OCI-LY1 (cell line): Measurements from ENCODE around the gene VIPR2.

Source experiments
- H2AFZ ChIP-seq: fragments of 200-600 bp; sonication (generic), shearing (Covaris generic); 2 replicates; pipeline ENCODE4 v1.6.0; 2014; ENCODE audit warnings: antibody characterized with exemption, mild to moderate bottlenecking, low read length
- H3F3A ChIP-seq: fragments of 200-600 bp; sonication (generic), shearing (Covaris generic); 2 replicates; pipeline ENCODE4 v1.6.0; 2014; ENCODE audit warnings: mild to moderate bottlenecking, antibody characterized with exemption, low read length, moderate library complexity; ENCODE audit not compliant: insufficient read depth
- H3K27ac ChIP-seq: fragments of 200-600 bp; sonication (generic); 2 replicates; pipeline ENCODE4 v1.5.1; 2014; ENCODE audit warnings: low read length, mixed run types, mild to moderate bottlenecking, low read depth; ENCODE audit not compliant: poor library complexity, severe bottlenecking
- H3K27me3 ChIP-seq: fragments of 200-600 bp; sonication (generic); 2 replicates; pipeline ENCODE4 v1.6.0; 2014; ENCODE audit warnings: antibody characterized with exemption, mild to moderate bottlenecking, low read length, moderate library complexity; ENCODE audit not compliant: insufficient read depth
- H3K36me3 ChIP-seq: fragments of 200-600 bp; sonication (generic); 2 replicates; pipeline ENCODE4 v1.6.1; 2014; ENCODE audit warnings: mild to moderate bottlenecking, antibody characterized with exemption, low read length, moderate library complexity, mixed read lengths; ENCODE audit not compliant: insufficient read depth
- H3K4me1 ChIP-seq: fragments of 200-600 bp; sonication (generic); 2 replicates; pipeline ENCODE4 v1.5.1; 2014; ENCODE audit warnings: mild to moderate bottlenecking, low read length, moderate library complexity; ENCODE audit not compliant: insufficient read depth, severe bottlenecking
- H3K4me2 ChIP-seq: fragments of 200-600 bp; sonication (generic), shearing (Covaris generic); 2 replicates; pipeline ENCODE4 v1.6.1; 2014; ENCODE audit warnings: low read length
- H3K4me3 ChIP-seq: fragments of 200-600 bp; sonication (generic); 2 replicates; pipeline ENCODE4 v1.5.1; 2014; ENCODE audit warnings: low read length, low read depth, mild to moderate bottlenecking, mixed read lengths; ENCODE audit not compliant: poor library complexity, severe bottlenecking
- H3K79me2 ChIP-seq: fragments of 200-600 bp; shearing (Covaris generic); 2 replicates; pipeline ENCODE4 v1.6.1; 2016; ENCODE audit warnings: mixed run types, low read length, mixed read lengths; ENCODE audit not compliant: insufficient read depth
- H3K9ac ChIP-seq: fragments of 200-600 bp; sonication (generic), shearing (Covaris generic); 2 replicates; pipeline ENCODE4 v1.6.1; 2014; ENCODE audit warnings: mild to moderate bottlenecking, low read length, mixed read lengths
- H3K9me2 ChIP-seq: fragments of 200-600 bp; sonication (generic), shearing (Covaris generic); 2 replicates; pipeline ENCODE4 v1.6.1; 2014; ENCODE audit warnings: low read depth, mild to moderate bottlenecking, low read length, mixed read lengths
- H3K9me3 ChIP-seq: fragments of 200-600 bp; shearing (Covaris generic); 2 replicates; pipeline ENCODE4 v1.6.1; 2014; ENCODE audit warnings: low read length, mixed read lengths
- H4K20me1 ChIP-seq: fragments of 200-600 bp; sonication (generic), shearing (Covaris generic); 2 replicates; pipeline ENCODE4 v1.6.0; 2016; ENCODE audit warnings: mild to moderate bottlenecking, low read length; ENCODE audit not compliant: insufficient read depth
- EZH2 ChIP-seq: fragments of 200-600 bp; sonication (generic), shearing (Covaris generic); IDR thresholded peaks from 2 replicates; pipeline ENCODE4 v1.8.0; 2017; ENCODE audit warnings: borderline replicate concordance, mixed run types, mild to moderate bottlenecking, antibody characterized with exemption, low read length, moderate library complexity, mixed read lengths
- TF ChIP-seq, protein P1 (sequence below): fragments of 200-600 bp; sonication (generic), shearing (Covaris generic); IDR thresholded peaks from 2 replicates; pipeline ENCODE4 v1.5.1; 2017; ENCODE audit warnings: mild to moderate bottlenecking, antibody characterized with exemption, low read length, moderate library complexity, mixed read lengths

The VIPR2 gene

DNA sequence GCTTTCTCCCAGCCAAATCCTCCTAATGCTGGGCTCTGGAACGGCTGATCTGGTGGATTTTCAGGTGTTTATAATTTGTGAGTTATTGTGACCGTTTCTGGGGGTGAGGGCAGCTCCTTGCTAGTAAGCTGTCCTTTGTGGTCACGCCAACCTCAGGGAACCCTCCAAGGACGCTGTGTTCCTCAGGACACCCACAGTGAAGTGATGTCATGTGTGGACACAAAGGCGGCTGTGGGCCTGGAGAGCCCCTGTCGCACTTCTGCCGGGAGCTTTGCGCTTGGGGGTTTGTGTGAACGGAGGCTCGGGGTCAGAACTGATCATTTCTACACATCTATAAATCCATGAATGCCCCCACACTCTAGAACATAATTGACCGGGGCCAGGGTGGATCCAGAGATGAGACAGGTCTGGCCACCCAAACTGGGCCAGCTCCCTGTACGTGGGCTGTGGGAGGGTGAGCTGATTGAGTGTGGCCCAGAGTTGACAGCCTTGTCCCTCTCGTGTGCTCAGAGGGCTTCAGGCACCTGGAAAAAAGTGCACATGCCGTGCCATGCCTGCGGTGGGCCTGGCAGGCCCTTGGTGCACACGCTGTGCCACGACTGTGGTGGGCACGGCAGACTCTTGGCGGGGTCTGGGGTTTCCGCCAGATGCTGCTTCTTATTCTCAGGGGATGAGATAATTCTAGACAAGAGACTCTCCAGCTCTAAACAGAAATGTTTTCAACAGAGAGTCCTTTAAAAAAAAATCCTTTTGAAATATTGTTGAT is 130.2 kb downstream of the VIPR2 start:
- Histone ChIP-seq H3K36me3 (no peaks in the 10 kb centered on the region), H3K4me3 (no peak overlapping the region)
- TF ChIP-seq, protein P1, sequence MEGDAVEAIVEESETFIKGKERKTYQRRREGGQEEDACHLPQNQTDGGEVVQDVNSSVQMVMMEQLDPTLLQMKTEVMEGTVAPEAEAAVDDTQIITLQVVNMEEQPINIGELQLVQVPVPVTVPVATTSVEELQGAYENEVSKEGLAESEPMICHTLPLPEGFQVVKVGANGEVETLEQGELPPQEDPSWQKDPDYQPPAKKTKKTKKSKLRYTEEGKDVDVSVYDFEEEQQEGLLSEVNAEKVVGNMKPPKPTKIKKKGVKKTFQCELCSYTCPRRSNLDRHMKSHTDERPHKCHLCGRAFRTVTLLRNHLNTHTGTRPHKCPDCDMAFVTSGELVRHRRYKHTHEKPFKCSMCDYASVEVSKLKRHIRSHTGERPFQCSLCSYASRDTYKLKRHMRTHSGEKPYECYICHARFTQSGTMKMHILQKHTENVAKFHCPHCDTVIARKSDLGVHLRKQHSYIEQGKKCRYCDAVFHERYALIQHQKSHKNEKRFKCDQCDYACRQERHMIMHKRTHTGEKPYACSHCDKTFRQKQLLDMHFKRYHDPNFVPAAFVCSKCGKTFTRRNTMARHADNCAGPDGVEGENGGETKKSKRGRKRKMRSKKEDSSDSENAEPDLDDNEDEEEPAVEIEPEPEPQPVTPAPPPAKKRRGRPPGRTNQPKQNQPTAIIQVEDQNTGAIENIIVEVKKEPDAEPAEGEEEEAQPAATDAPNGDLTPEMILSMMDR, result no peak
- no peak for TF ChIP-seq EZH2

DNA sequence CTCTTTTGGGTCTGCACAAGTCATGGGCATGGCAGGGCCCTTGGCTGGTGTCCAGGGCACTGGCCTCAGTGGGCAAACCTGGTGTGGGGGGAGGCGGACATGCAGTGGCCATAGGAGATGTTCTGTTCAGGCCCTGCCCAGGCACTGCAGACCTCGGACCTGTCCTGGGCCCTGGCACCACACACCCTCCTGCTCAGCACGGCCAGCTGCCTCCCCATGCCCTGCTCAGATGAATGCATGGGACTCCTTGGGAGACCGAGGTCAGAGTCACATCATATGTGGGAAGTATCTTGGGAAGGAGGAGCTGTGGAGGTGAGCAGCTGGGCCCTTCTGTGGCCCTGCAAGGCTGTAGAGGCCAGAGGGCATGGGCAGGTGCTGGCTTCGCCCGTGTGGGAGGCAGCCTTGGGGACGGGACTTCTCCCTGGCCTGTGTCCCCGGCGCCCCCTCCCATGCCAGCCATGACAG is 130.8 kb downstream of the VIPR2 start:
- Histone ChIP-seq H3K9ac (no peak overlapping the region), H3K4me1 (no peaks in the 10 kb centered on the region)

More for the DNA sequence above, 130.2 kb downstream of the VIPR2 start:
- Histone ChIP-seq H3K9me2 (no peaks in the 10 kb centered on the region), H3K4me2 (no peak overlapping the region), H3K9ac (no peak overlapping the region), H3K4me1 (no peaks in the 10 kb centered on the region), H3K79me2 (no peaks in the 10 kb centered on the region), H3K9me3 (no peaks in the 10 kb centered on the region), H4K20me1 (no peaks in the 10 kb centered on the region), H3F3A (no peaks in the 10 kb centered on the region), H3K27ac (no peak overlapping the region), H3K27me3 (0 out of 2 replicates have a peak, but pooled peaks cover 6% of the 10 kb centered on the region), H2AFZ (no peak overlapping the region)

DNA sequence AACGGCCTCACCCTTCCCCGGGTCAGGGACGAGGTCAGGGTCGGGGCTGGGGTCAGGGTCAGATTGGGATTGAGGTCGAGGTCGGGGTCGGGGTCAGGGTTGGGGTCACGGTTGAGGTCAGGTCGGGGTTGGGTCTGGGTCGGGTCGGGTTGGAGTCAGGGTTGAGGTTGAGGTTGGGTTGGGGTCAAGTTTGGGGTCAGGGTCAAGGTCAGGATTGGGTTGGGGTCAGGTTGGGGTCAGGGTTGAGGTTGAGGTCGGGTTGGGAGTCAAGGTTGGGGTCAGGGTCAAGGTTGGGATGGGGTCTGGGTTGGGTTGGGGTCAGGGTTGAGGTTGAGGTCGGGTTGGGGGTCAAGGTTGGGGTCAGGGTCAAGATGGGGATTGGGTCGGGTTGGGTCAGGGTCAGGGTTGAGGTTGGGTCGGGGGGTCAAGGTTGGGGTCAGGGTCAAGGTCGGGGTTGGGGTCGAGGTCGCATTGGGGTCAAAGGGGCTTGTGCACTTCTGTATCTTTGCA is 131.4 kb downstream of the VIPR2 start:
- no peak overlapping the region for H3K9ac ChIP-seq
- H3K4me1 ChIP-seq, result no peaks in the 10 kb centered on the region
- H4K20me1 ChIP-seq, result no peaks in the 10 kb centered on the region
- H3K27ac ChIP-seq, result no peak overlapping the region
- H3K9me3 ChIP-seq, result no peaks in the 10 kb centered on the region
- no peak for TF ChIP-seq EZH2
- TF ChIP-seq, protein P1, result no peak
- H2AFZ ChIP-seq, result no peak overlapping the region
- H3F3A ChIP-seq, result no peaks in the 10 kb centered on the region
- H3K4me3 ChIP-seq, result no peak overlapping the region
- H3K79me2 ChIP-seq, result no peaks in the 10 kb centered on the region
- no peaks in the 10 kb centered on the region for H3K9me2 ChIP-seq
- H3K4me2 ChIP-seq, result no peak overlapping the region
- H3K36me3 ChIP-seq, result no peaks in the 10 kb centered on the region
- peaks cover 9% of the 10 kb centered on the region; the same call in 1 of the 2 replicates for H3K27me3 ChIP-seq

More for the DNA sequence above, 130.8 kb downstream of the VIPR2 start:
- Histone ChIP-seq H3K79me2 (no peaks in the 10 kb centered on the region), H3K9me2 (no peaks in the 10 kb centered on the region), H3K9me3 (no peaks in the 10 kb centered on the region), H3F3A (no peaks in the 10 kb centered on the region), H3K4me3 (no peak overlapping the region), H3K27me3 (peaks cover 8% of the 10 kb centered on the region; the same call in 1 of the 2 replicates), H3K4me2 (no peak overlapping the region), H3K36me3 (no peaks in the 10 kb centered on the region), H4K20me1 (no peaks in the 10 kb centered on the region), H2AFZ (no peak overlapping the region), H3K27ac (no peak overlapping the region)
- TF ChIP-seq EZH2, result no peak
- TF ChIP-seq, protein P1, result no peak
